GM12892 (cell line): Measurements from ENCODE around the gene SNU13.

Experiments used
- DNase-seq: peaks from one replicate; pipeline ENCODE4 v3.0.0; 2011; ENCODE audit not compliant: insufficient read length
- FAIRE-seq: peaks from 2 replicates; lab custom pipeline; 2011; peaks lifted over from hg19 to GRCh38; lab: Jason Lieb, UNC
- POLR2A ChIP-seq: IDR thresholded peaks from 2 replicates; pipeline ENCODE4 v1.6.1; 2011; ENCODE audit warnings: low read depth, low read length, control low read depth
- POLR2AphosphoS5 ChIP-seq: IDR thresholded peaks from 2 replicates; pipeline ENCODE4 v1.6.1; 2011; ENCODE audit warnings: low read depth, low read length, control low read depth
- TAF1 ChIP-seq: IDR thresholded peaks from 2 replicates; pipeline ENCODE4 v1.6.1; 2011; ENCODE audit warnings: low read depth, mild to moderate bottlenecking, control low read depth, low read length, borderline replicate concordance

SNU13 gene

DNA sequence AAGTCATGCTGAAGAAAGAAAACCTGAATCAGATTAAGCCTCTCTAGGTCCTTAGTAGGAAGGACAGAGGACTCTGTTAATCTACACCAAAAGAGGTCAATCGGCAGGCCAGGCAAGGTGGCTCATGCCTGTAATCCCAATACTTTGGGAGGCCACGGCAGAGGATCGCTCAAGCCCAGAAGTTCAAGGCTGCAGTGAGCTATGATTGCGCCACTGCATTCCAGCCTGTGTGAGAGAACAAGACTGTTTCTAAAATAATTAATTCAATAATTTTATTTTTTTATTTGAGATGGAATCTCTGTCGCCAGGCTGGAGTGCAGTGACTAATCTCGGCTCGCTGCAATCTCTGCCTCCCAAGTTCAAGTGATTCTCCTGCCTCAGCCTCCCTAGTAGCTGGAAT lies 63.1 kb downstream of the SNU13 start:
- FAIRE-seq (no peak), DNase-seq (no peak)
- TF ChIP-seq POLR2A (no peak), POLR2AphosphoS5 (no peak), TAF1 (no peak)
